ENCODE data around the gene TCP10L. TPM values are rescaled to one million over a fixed set of nuclear protein-coding genes. Genes with fewer than 3 reads are reported as not detected.

TCP10L gene
- total and polyA plus RNA-seq, 2 experiments from 2014 or later = 0.97 TPM; not detected in 1

- Histone ChIP-seq H3K36me3 (ENCODE audit: low read depth) (no peaks in the 10 kb centered on the region), H3K79me2 (ENCODE audit: insufficient read depth) (no peaks in the 10 kb centered on the region), H3K4me1 (ENCODE audit: insufficient read depth) (no peaks in the 10 kb centered on the region), H3F3A (ENCODE audit: insufficient read depth) (no peaks in the 10 kb centered on the region), H3K4me3 (no peak overlapping the region), H3K4me2 (ENCODE audit: unreplicated experiment) (no peak overlapping the region), H3K27me3 (replicated peaks; ENCODE audit: insufficient read depth) (peaks cover 12% of the 10 kb centered on the region; the same call in 1 of the 2 replicates), H4K20me1 (ENCODE audit: insufficient read depth) (no peaks in the 10 kb centered on the region), H3K9ac (no peak overlapping the region), H2AFZ (no peak overlapping the region), H3K9me2 (ENCODE audit: insufficient read depth) (no peaks in the 10 kb centered on the region), H3K9me3 (ENCODE audit: low read depth) (no peaks in the 10 kb centered on the region), H3K27ac (no peak overlapping the region)
- in situ Hi-C loops (cut with MboI) = no loop called here
- whole genome bisulfite sequencing, 2 experiments (ENCODE audit: low coverage in 1 of 2, low lambda C conversion rate in 2 of 2, missing lambda C conversion rate in 2 of 2) = 73 to 76% methylated on average over 13 of the region's 13 CpGs
- DNase-seq = no peak
- TF ChIP-seq EZH2phosphoT487 (IDR thresholded peaks at IDR 0.05; ENCODE audit: insufficient read depth, low read depth) (no peak), EZH2 (IDR thresholded peaks at IDR 0.05; ENCODE audit: insufficient read depth, poor library complexity, severe bottlenecking) (no peak)
Observed at GRCh38 chr21:32580949-32581348, 4.4 kb downstream of the TCP10L start.

GRCh38 chr21:32578107-32578691, 7.1 kb downstream of the TCP10L start:
- no peak overlapping the region for H3K27ac ChIP-seq
- TF ChIP-seq EZH2 (IDR thresholded peaks at IDR 0.05; ENCODE audit: insufficient read depth, poor library complexity, severe bottlenecking) (no peak), EZH2phosphoT487 (IDR thresholded peaks at IDR 0.05; ENCODE audit: insufficient read depth, low read depth) (no peak)
- H3K36me3 ChIP-seq (ENCODE audit: low read depth) = no peaks in the 10 kb centered on the region
- no peaks in the 10 kb centered on the region for H3K4me1 ChIP-seq (ENCODE audit: insufficient read depth)
- H3K27me3 ChIP-seq (replicated peaks; ENCODE audit: insufficient read depth) = peaks cover 17% of the 10 kb centered on the region; the same call in 1 of the 2 replicates
- H3K4me2 ChIP-seq (ENCODE audit: unreplicated experiment) = no peak overlapping the region
- H4K20me1 ChIP-seq (ENCODE audit: insufficient read depth) = no peaks in the 10 kb centered on the region
- no peaks in the 10 kb centered on the region for H3F3A ChIP-seq (ENCODE audit: insufficient read depth)
- no peak overlapping the region for H2AFZ ChIP-seq
- H3K4me3 ChIP-seq = no peak overlapping the region
- peak; percentile 31 for DNase-seq
- H3K79me2 ChIP-seq (ENCODE audit: insufficient read depth) = no peaks in the 10 kb centered on the region
- no peaks in the 10 kb centered on the region for H3K9me2 ChIP-seq (ENCODE audit: insufficient read depth)
- 28% methylated on average over 14 to 15 of the region's 15 CpGs for WGBS, 2 experiments (ENCODE audit: low coverage in 1 of 2, low lambda C conversion rate in 2 of 2, missing lambda C conversion rate in 2 of 2)
- in situ Hi-C loops (cut with MboI) = loop anchor here (10.0 kb wide), 1 partner anchor 173 kb away; no protein-coding TSS in a partner anchor
- no peak overlapping the region for H3K9ac ChIP-seq
- H3K9me3 ChIP-seq (ENCODE audit: low read depth) = no peaks in the 10 kb centered on the region

- H3K9me2 ChIP-seq (ENCODE audit: insufficient read depth) = no peaks in the 10 kb centered on the region
- 78 to 79% methylated on average over 11 of the region's 11 CpGs for WGBS, 2 experiments (ENCODE audit: low coverage in 1 of 2, low lambda C conversion rate in 2 of 2, missing lambda C conversion rate in 2 of 2)
- DNase-seq = no peak
- no peak overlapping the region for H3K27ac ChIP-seq
- no peaks in the 10 kb centered on the region for H3K9me3 ChIP-seq (ENCODE audit: low read depth)
- no peaks in the 10 kb centered on the region for H3K4me1 ChIP-seq (ENCODE audit: insufficient read depth)
- in situ Hi-C loops (cut with MboI) = loop anchor here (10.0 kb wide), 1 partner anchor 171 kb away; no protein-coding TSS in a partner anchor
- H3K4me2 ChIP-seq (ENCODE audit: unreplicated experiment) = no peak overlapping the region
- no peak overlapping the region for H3K4me3 ChIP-seq
- H4K20me1 ChIP-seq (ENCODE audit: insufficient read depth) = no peaks in the 10 kb centered on the region
- peaks cover 14% of the 10 kb centered on the region; the same call in 1 of the 2 replicates for H3K27me3 ChIP-seq (replicated peaks; ENCODE audit: insufficient read depth)
- no peaks in the 10 kb centered on the region for H3K79me2 ChIP-seq (ENCODE audit: insufficient read depth)
- TF ChIP-seq EZH2phosphoT487 (IDR thresholded peaks at IDR 0.05; ENCODE audit: insufficient read depth, low read depth) (no peak), EZH2 (IDR thresholded peaks at IDR 0.05; ENCODE audit: insufficient read depth, poor library complexity, severe bottlenecking) (no peak)
- no peaks in the 10 kb centered on the region for H3K36me3 ChIP-seq (ENCODE audit: low read depth)
- H3F3A ChIP-seq (ENCODE audit: insufficient read depth) = no peaks in the 10 kb centered on the region
- H3K9ac ChIP-seq = no peak overlapping the region
- H2AFZ ChIP-seq = no peak overlapping the region
Observed at GRCh38 chr21:32576011-32576410, 9.3 kb downstream of the TCP10L start.

GRCh38 chr21:32574946-32575925, 10.1 kb downstream of the TCP10L start:
- no peak for DNase-seq
- no peaks in the 10 kb centered on the region for H3F3A ChIP-seq (ENCODE audit: insufficient read depth)
- H3K36me3 ChIP-seq (ENCODE audit: low read depth) = no peaks in the 10 kb centered on the region
- H3K9ac ChIP-seq = no peak overlapping the region
- no peaks in the 10 kb centered on the region for H3K9me3 ChIP-seq (ENCODE audit: low read depth)
- H4K20me1 ChIP-seq (ENCODE audit: insufficient read depth) = no peaks in the 10 kb centered on the region
- peaks cover 14% of the 10 kb centered on the region; the same call in 1 of the 2 replicates for H3K27me3 ChIP-seq (replicated peaks; ENCODE audit: insufficient read depth)
- WGBS, 2 experiments (ENCODE audit: low coverage in 1 of 2, low lambda C conversion rate in 2 of 2, missing lambda C conversion rate in 2 of 2) = 73 to 80% methylated on average over 22 to 26 of the region's 26 CpGs
- no peak overlapping the region for H2AFZ ChIP-seq
- H3K9me2 ChIP-seq (ENCODE audit: insufficient read depth) = no peaks in the 10 kb centered on the region
- TF ChIP-seq EZH2 (IDR thresholded peaks at IDR 0.05; ENCODE audit: insufficient read depth, poor library complexity, severe bottlenecking) (no peak), EZH2phosphoT487 (IDR thresholded peaks at IDR 0.05; ENCODE audit: insufficient read depth, low read depth) (no peak)
- no peaks in the 10 kb centered on the region for H3K4me1 ChIP-seq (ENCODE audit: insufficient read depth)
- H3K79me2 ChIP-seq (ENCODE audit: insufficient read depth) = no peaks in the 10 kb centered on the region
- H3K4me3 ChIP-seq = no peak overlapping the region
- in situ Hi-C loops (cut with MboI) = loop anchor here (10.0 kb wide), 1 partner anchor 170 kb away; no protein-coding TSS in a partner anchor
- H3K4me2 ChIP-seq (ENCODE audit: unreplicated experiment) = no peak overlapping the region
- H3K27ac ChIP-seq = no peak overlapping the region

All from GM23248 (cell line).